Breast epithelium (tissue), 3 donors: ENCODE data around the gene HDAC9.

Experiments used
- CTCF ChIP-seq, 3 donors: fragments of 450-650 bp; IDR thresholded peaks; one replicate each; pipeline ENCODE4 v1.5.1; 2016 to 2017; ENCODE audit warnings: antibody characterized with exemption in 3 of 3, mild to moderate bottlenecking in 3 of 3, moderate library complexity in 3 of 3
- POLR2A ChIP-seq: fragments of 450-650 bp; IDR thresholded peaks from one replicate; pipeline ENCODE4 v1.6.1; 2016; ENCODE audit warnings: antibody characterized with exemption, mild to moderate bottlenecking, moderate library complexity

GRCh38 chr7:18755793-18756192 lies 260.2 kb downstream of the HDAC9 start:
- TF ChIP-seq CTCF (IDR thresholded peaks at IDR 0.05) (no peak), POLR2A (no peak)
